HCT116 (cell line): ENCODE results near the gene TRMT10B.

ENCODE experiments used
- CTCF ChIP-seq, 3 experiments: fragments of 200-600 bp in 1 of 3; sonication (generic) in 1 of 3; IDR thresholded peaks in 2 of 3; conservative IDR thresholded peaks in 1 of 3; 2 replicates each; pipeline ENCODE4 v1.5.1; 2012 to 2017; ENCODE audit warnings: low read depth in 2 of 3, low read length in 2 of 3, antibody characterized with exemption in 1 of 3, borderline replicate concordance in 1 of 3, control low read depth in 1 of 3, mild to moderate bottlenecking in 1 of 3, mixed read lengths in 1 of 3, mixed run types in 1 of 3, moderate library complexity in 1 of 3; ENCODE audit not compliant: insufficient read depth in 1 of 3
- MAX ChIP-seq: IDR thresholded peaks from 2 replicates; pipeline ENCODE4 v1.6.1; 2012
- POLR2A ChIP-seq: IDR thresholded peaks from 2 replicates; pipeline ENCODE4 v1.7.0; 2011; ENCODE audit warnings: borderline replicate concordance; ENCODE audit not compliant: insufficient read depth, insufficient read length; ENCODE audit errors: extremely low read depth

GRCh38 chr9:37784291-37784615 lies 30.6 kb downstream of the TRMT10B start:
- TF ChIP-seq MAX (no peak), POLR2A (no peak), CTCF (IDR thresholded peaks at IDR 0.05 in 2 of 3, conservative IDR thresholded peaks at IDR 0.05 in 1 of 3; ENCODE audit: borderline replicate concordance in 1 of 3, insufficient read depth in 1 of 3, low read depth in 2 of 3, low read length in 2 of 3) (no peak)
